WTC11 (cell line): Measurements from ENCODE around the gene TMEM18. TPM values are rescaled to one million over a fixed set of nuclear protein-coding genes. Genes with fewer than 3 reads are reported as not detected.

Experiments used
- ATAC-seq: fragments of 200-7000 bp; cut with Tn5 transposase; 2 replicates; pipeline ENCODE4 v1.10.0; 2021; ENCODE audit warnings: mild to moderate bottlenecking, moderate library complexity
- CTCF ChIA-PET: fragments of 300-600 bp; sonication (Branson Sonifier 250); formaldehyde crosslinking; loops from one replicate; lab custom pipeline; 2021; ENCODE audit warnings: antibody characterized with exemption; lab: Charles Lee
- POLR2A ChIA-PET: fragments of 350-600 bp; sonication (Branson Sonifier 250); formaldehyde crosslinking; loops from one replicate; lab custom pipeline; 2021; ENCODE audit warnings: antibody characterized with exemption; lab: Charles Lee
- DNase-seq: peaks from one replicate; pipeline ENCODE4 v3.0.0; 2021; ENCODE audit warnings: low spot score
- H3K27ac Mint-ChIP-seq: 2 replicates; pipeline ENCODE4 v1.8.0; 2021; ENCODE audit warnings: mixed read lengths
- H3K27me3 Mint-ChIP-seq: 2 replicates; pipeline ENCODE4 v1.8.0; 2021; ENCODE audit warnings: low read depth, mild to moderate bottlenecking, moderate library complexity, mixed read lengths
- H3K36me3 Mint-ChIP-seq: 2 replicates; pipeline ENCODE4 v1.8.0; 2021; ENCODE audit warnings: mixed read lengths
- H3K4me1 Mint-ChIP-seq: 2 replicates; pipeline ENCODE4 v1.8.0; 2022; ENCODE audit warnings: mixed read lengths
- H3K4me3 Mint-ChIP-seq: 2 replicates; pipeline ENCODE4 v1.8.0; 2021; ENCODE audit warnings: mild to moderate bottlenecking, moderate library complexity, mixed read lengths
- H3K9me3 Mint-ChIP-seq: 2 replicates; pipeline ENCODE4 v1.8.0; 2021; ENCODE audit warnings: mixed read lengths
- AFF4 ChIP-seq: sonication (generic); formaldehyde crosslinking; IDR thresholded peaks from 2 replicates; pipeline ENCODE4 v1.8.1; 2023; ENCODE audit warnings: mild to moderate bottlenecking, missing genetic modification reagents, borderline replicate concordance
- ATF2 ChIP-seq: sonication (generic); formaldehyde crosslinking; IDR thresholded peaks from 2 replicates; pipeline ENCODE4 v1.8.1; 2022; ENCODE audit warnings: low read depth, missing genetic modification reagents, borderline replicate concordance
- ATF3 ChIP-seq: sonication (generic); formaldehyde crosslinking; conservative IDR thresholded peaks from 2 replicates; pipeline ENCODE4 v1.8.1; 2022; ENCODE audit warnings: mild to moderate bottlenecking, missing genetic modification reagents
- CREB1 ChIP-seq: sonication (generic); formaldehyde crosslinking; IDR thresholded peaks from 2 replicates; pipeline ENCODE4 v1.8.0; 2023; ENCODE audit warnings: mild to moderate bottlenecking, missing genetic modification reagents
- ELF4 ChIP-seq: sonication (generic); formaldehyde crosslinking; IDR thresholded peaks from 2 replicates; pipeline ENCODE4 v1.8.1; 2022; ENCODE audit warnings: low read depth, mild to moderate bottlenecking, moderate library complexity, missing genetic modification reagents
- ESRRA ChIP-seq: sonication (generic); formaldehyde crosslinking; IDR thresholded peaks from 2 replicates; pipeline ENCODE4 v1.8.1; 2022; ENCODE audit warnings: mild to moderate bottlenecking, missing genetic modification reagents, borderline replicate concordance
- GRHL2 ChIP-seq: fragments of 250-450 bp; sonication (Bioruptor Pico); IDR thresholded peaks from 2 replicates; pipeline ENCODE4 v1.8.0; 2022; ENCODE audit warnings: mild to moderate bottlenecking, moderate library complexity; ENCODE audit not compliant: insufficient replicate concordance, severe bottlenecking
- GTF2I ChIP-seq: fragments of 250-450 bp; sonication (Bioruptor Pico); conservative IDR thresholded peaks from 2 replicates; pipeline ENCODE4 v1.4.0; 2021; ENCODE audit warnings: mild to moderate bottlenecking
- HMGA2 ChIP-seq: fragments of 250-450 bp; sonication (Bioruptor Pico); IDR thresholded peaks from 2 replicates; pipeline ENCODE4 v1.4.0; 2021; ENCODE audit warnings: mild to moderate bottlenecking, moderate library complexity
- KAT7 ChIP-seq: sonication (generic); formaldehyde crosslinking; IDR thresholded peaks from 2 replicates; pipeline ENCODE4 v1.8.1; 2023; ENCODE audit warnings: missing genetic modification reagents, mild to moderate bottlenecking, borderline replicate concordance
- MXD4 ChIP-seq: fragments of 250-450 bp; sonication (Bioruptor Pico); IDR thresholded peaks from 2 replicates; pipeline ENCODE4 v1.8.0; 2021; ENCODE audit warnings: mild to moderate bottlenecking, moderate library complexity, borderline replicate concordance
- MYBL2 ChIP-seq: sonication (generic); formaldehyde crosslinking; IDR thresholded peaks from 2 replicates; pipeline ENCODE4 v1.8.1; 2023; ENCODE audit warnings: mild to moderate bottlenecking, moderate library complexity, missing genetic modification reagents
- PREB ChIP-seq: sonication (generic); formaldehyde crosslinking; IDR thresholded peaks from 2 replicates; pipeline ENCODE4 v1.8.1; 2022; ENCODE audit warnings: mild to moderate bottlenecking, missing genetic modification reagents, moderate library complexity, borderline replicate concordance
- ZNF263 ChIP-seq: sonication (generic); formaldehyde crosslinking; IDR thresholded peaks from 2 replicates; pipeline ENCODE4 v1.8.1; 2022; ENCODE audit warnings: low read depth, mild to moderate bottlenecking, moderate library complexity, missing genetic modification reagents
- ZNF423 ChIP-seq: fragments of 250-450 bp; sonication (Bioruptor Pico); IDR thresholded peaks from 2 replicates; pipeline ENCODE4 v2.1.2; 2022; ENCODE audit warnings: mild to moderate bottlenecking, moderate library complexity
- total RNA-seq: library from RNA; stranded (reverse); gene quantifications from 3 replicates; pipeline ENCODE4 v1.2.3, GENCODE V29; 2021

The TMEM18 gene
- total RNA-seq, 1 experiment from 2014 or later, result 24.0 TPM

- TF ChIP-seq GTF2I (CRISPR knock-in tag) (no peak), ATF3 (CRISPR knock-in tag) (no peak), KAT7 (CRISPR knock-in tag) (no peak), PREB (CRISPR knock-in tag) (no peak), ATF2 (CRISPR knock-in tag) (no peak), MXD4 (CRISPR knock-in tag) (no peak), MYBL2 (CRISPR knock-in tag) (no peak), CREB1 (no peak), ZNF423 (no peak), AFF4 (CRISPR knock-in tag) (no peak), ELF4 (CRISPR knock-in tag) (no peak), ESRRA (CRISPR knock-in tag) (no peak)
Observed at GRCh38 chr2:647003-647560, 30.1 kb downstream of the TMEM18 start (continued).

GRCh38 chr2:644871-645270, 32.3 kb downstream of the TMEM18 start:
- Mint-ChIP-seq H3K36me3 (no peaks in the 10 kb centered on the region), H3K4me3 (no peak overlapping the region), H3K27me3 (peaks cover 4% of the 10 kb centered on the region; the same call in 1 of the 2 replicates), H3K9me3 (peaks cover 3% of the 10 kb centered on the region; the same call in 1 of the 2 replicates), H3K4me1 (peaks cover 9% of the 10 kb centered on the region), H3K27ac (no peak overlapping the region)
- CTCF ChIA-PET, result no interaction called here
- DNase-seq (no peak), ATAC-seq (no peak)
- POLR2A ChIA-PET, result no interaction called here
- TF ChIP-seq HMGA2 (no peak), ZNF263 (CRISPR knock-in tag) (no peak), GRHL2 (CRISPR knock-in tag) (no peak), ELF4 (CRISPR knock-in tag) (no peak), AFF4 (CRISPR knock-in tag) (no peak), KAT7 (CRISPR knock-in tag) (no peak), PREB (CRISPR knock-in tag) (no peak)
- TF ChIP-seq, all 79 proteins: peak for 0
